ENCODE measurements around the gene GZMH. TPM values are rescaled to one million over a fixed set of nuclear protein-coding genes. Genes with fewer than 3 reads are reported as not detected.
"Not testable (repeated sequence)": the region's sequence is repeated elsewhere in the genome, so short reads cannot be mapped to it uniquely, and the experiment has no call there.

Gene GZMH
- total and polyA plus RNA-seq, 2 donors (not counting 1 experiment from before 2014, with no cell fraction given), result 0.75 TPM; not detected in 1

GRCh38 chr14:24595073-24595808 lies 14.2 kb downstream of the GZMH start:
- Histone ChIP-seq H3K27ac (ENCODE audit: low read length in 2 of 2) (no peak overlapping the region), H3K79me2 (ENCODE audit: control insufficient read depth, insufficient read depth, low read length) (no peaks in the 10 kb centered on the region), H2AFZ (ENCODE audit: insufficient read depth, low read depth, low read length, poor library complexity, severe bottlenecking) (no peak overlapping the region), H3K9me3 (ENCODE audit: control extremely low read depth in 1 of 3, control insufficient read depth in 2 of 3, insufficient read depth in 1 of 3, low read length in 2 of 3) (peaks cover 1 to 16% (median 16%) of the 10 kb centered on the region in 3 donors), H3K4me3 (ENCODE audit: control extremely low read depth in 1 of 5, extremely low read depth in 1 of 5, insufficient read depth in 1 of 5, low read depth in 2 of 5, low read length in 4 of 5) (no peak overlapping the region), H3K9ac (ENCODE audit: low read length) (no peak overlapping the region), H3K36me3 (replicated peaks in 1 of 2; ENCODE audit: control extremely low read depth in 1 of 2, control insufficient read depth in 1 of 2, extremely low read depth in 1 of 2, insufficient read depth in 2 of 2, low read length in 1 of 2) (no peaks in the 10 kb centered on the region), H3K27me3 (replicated peaks in 1 of 4; ENCODE audit: control extremely low read depth in 1 of 4, control insufficient read depth in 3 of 4, insufficient read depth in 4 of 4, low read length in 3 of 4) (peaks cover 0 to 9% (median 1%) of the 10 kb centered on the region in 4 experiments), H3K4me2 (replicated peaks; ENCODE audit: low read depth, low read length, poor library complexity, severe bottlenecking) (no peak overlapping the region), H3K4me1 (ENCODE audit: control insufficient read depth in 2 of 2, insufficient read depth in 2 of 2, low read length in 2 of 2) (no peaks in the 10 kb centered on the region), H4K20me1 (ENCODE audit: control insufficient read depth, insufficient read depth, low read length, poor library complexity, severe bottlenecking) (no peaks in the 10 kb centered on the region)
- H3K9me3 Mint-ChIP-seq (ENCODE audit: insufficient read depth), result peaks cover 17% of the 10 kb centered on the region
- no peak overlapping the region for H3K27ac Mint-ChIP-seq
- no peak for TF ChIP-seq CTCF (IDR thresholded peaks at IDR 0.05)
- no peak for TF ChIP-seq EZH2 (IDR thresholded peaks at IDR 0.05; ENCODE audit: borderline replicate concordance, insufficient read depth, low read depth, low read length, poor library complexity, severe bottlenecking)
- peaks cover 36% of the 10 kb centered on the region for H3K27me3 Mint-ChIP-seq
- ATAC-seq (ENCODE audit: low read depth) (no peak), DNase-seq (no peak)
- H3K4me3 Mint-ChIP-seq, result no peak overlapping the region
- ChIA-PET CTCF (interaction anchor here (1.0 to 1.9 kb wide), 2 partner anchors 11 to 12 kb away, joined by 3 to 10 read pairs; no protein-coding TSS in a partner anchor), POLR2A (no interaction called here)
- intact Hi-C loops (cut with micrococcal nuclease), result no loop called here
- 90% methylated on average over 3 of the region's 3 CpGs for WGBS (ENCODE audit: insufficient coverage)
- H3K4me1 Mint-ChIP-seq, result no peaks in the 10 kb centered on the region

- H3K9me3 Mint-ChIP-seq (ENCODE audit: insufficient read depth), result peaks cover 11% of the 10 kb centered on the region
- CTCF ChIA-PET; H3K27ac Mint-ChIP-seq; intact Hi-C loops (cut with micrococcal nuclease); DNase-seq; H3K4me1 Mint-ChIP-seq; H3K4me3 ChIP-seq (ENCODE audit: control extremely low read depth in 1 of 5, extremely low read depth in 1 of 5, insufficient read depth in 1 of 5, low read depth in 2 of 5, low read length in 4 of 5); H3K27me3 ChIP-seq (replicated peaks in 1 of 4; ENCODE audit: control extremely low read depth in 1 of 4, control insufficient read depth in 3 of 4, insufficient read depth in 4 of 4, low read length in 3 of 4); H3K4me2 ChIP-seq (replicated peaks; ENCODE audit: low read depth, low read length, poor library complexity, severe bottlenecking); H3K9ac ChIP-seq (ENCODE audit: low read length); ATAC-seq (ENCODE audit: low read depth); H3K79me2 ChIP-seq (ENCODE audit: control insufficient read depth, insufficient read depth, low read length); H3K36me3 ChIP-seq (replicated peaks in 1 of 2; ENCODE audit: control extremely low read depth in 1 of 2, control insufficient read depth in 1 of 2, extremely low read depth in 1 of 2, insufficient read depth in 2 of 2, low read length in 1 of 2); H3K4me1 ChIP-seq (ENCODE audit: control insufficient read depth in 2 of 2, insufficient read depth in 2 of 2, low read length in 2 of 2); H3K4me3 Mint-ChIP-seq; H2AFZ ChIP-seq (ENCODE audit: insufficient read depth, low read depth, low read length, poor library complexity, severe bottlenecking); H3K27ac ChIP-seq (ENCODE audit: low read length in 2 of 2); H4K20me1 ChIP-seq (ENCODE audit: control insufficient read depth, insufficient read depth, low read length, poor library complexity, severe bottlenecking); POLR2A ChIA-PET: not testable (repeated sequence)
- H3K27me3 Mint-ChIP-seq, result peaks cover 33% of the 10 kb centered on the region
- WGBS (ENCODE audit: insufficient coverage), result no CpG with 5 or more reads among the region's 2 CpGs
- peaks cover 0 to 20% (median 11%) of the 10 kb centered on the region in 3 donors for H3K9me3 ChIP-seq (ENCODE audit: control extremely low read depth in 1 of 3, control insufficient read depth in 2 of 3, insufficient read depth in 1 of 3, low read length in 2 of 3)
Measured at GRCh38 chr14:24591004-24591403, 18.5 kb downstream of the GZMH start.

- H3K79me2 ChIP-seq (ENCODE audit: control insufficient read depth, insufficient read depth, low read length); H3K9me3 Mint-ChIP-seq (ENCODE audit: insufficient read depth); H3K4me3 ChIP-seq (ENCODE audit: control extremely low read depth in 1 of 5, extremely low read depth in 1 of 5, insufficient read depth in 1 of 5, low read depth in 2 of 5, low read length in 4 of 5); intact Hi-C loops (cut with micrococcal nuclease); H3K36me3 ChIP-seq (replicated peaks in 1 of 2; ENCODE audit: control extremely low read depth in 1 of 2, control insufficient read depth in 1 of 2, extremely low read depth in 1 of 2, insufficient read depth in 2 of 2, low read length in 1 of 2); H2AFZ ChIP-seq (ENCODE audit: insufficient read depth, low read depth, low read length, poor library complexity, severe bottlenecking); H3K27me3 ChIP-seq (replicated peaks in 1 of 4; ENCODE audit: control extremely low read depth in 1 of 4, control insufficient read depth in 3 of 4, insufficient read depth in 4 of 4, low read length in 3 of 4); H3K27ac ChIP-seq (ENCODE audit: low read length in 2 of 2); H3K27me3 Mint-ChIP-seq; ATAC-seq (ENCODE audit: low read depth); H3K9ac ChIP-seq (ENCODE audit: low read length); DNase-seq; H3K4me1 ChIP-seq (ENCODE audit: control insufficient read depth in 2 of 2, insufficient read depth in 2 of 2, low read length in 2 of 2); H3K27ac Mint-ChIP-seq; CTCF ChIA-PET; H3K4me2 ChIP-seq (replicated peaks; ENCODE audit: low read depth, low read length, poor library complexity, severe bottlenecking); H3K4me3 Mint-ChIP-seq; POLR2A ChIA-PET; H3K9me3 ChIP-seq (ENCODE audit: control extremely low read depth in 1 of 3, control insufficient read depth in 2 of 3, insufficient read depth in 1 of 3, low read length in 2 of 3); H3K4me1 Mint-ChIP-seq; H4K20me1 ChIP-seq (ENCODE audit: control insufficient read depth, insufficient read depth, low read length, poor library complexity, severe bottlenecking): not testable (repeated sequence)
- no CpG with 5 or more reads among the region's 3 CpGs for WGBS (ENCODE audit: insufficient coverage)
Measured at GRCh38 chr14:24584402-24584801, 25.1 kb downstream of the GZMH start.
